Sigmoid colon (tissue), 4 donors: ENCODE measurements around the gene COLQ.

Experiments used
- CTCF ChIP-seq, 4 experiments: fragments of 450-650 bp in 3 of 4; fragments of 200-600 bp in 1 of 4; IDR thresholded peaks; one replicate each; pipeline ENCODE4 v1.5.1; 2016 to 2019; ENCODE audit warnings: antibody characterized with exemption in 4 of 4, mild to moderate bottlenecking in 3 of 4, moderate library complexity in 2 of 4
- POLR2AphosphoS5 ChIP-seq, 4 donors: sonication (generic); formaldehyde crosslinking; IDR thresholded peaks; one replicate each; pipeline ENCODE4 v1.6.1; 2017; ENCODE audit warnings: antibody characterized with exemption in 4 of 4

GRCh38 chr3:15514663-15515340 is 6.7 kb downstream of the COLQ start:
- TF ChIP-seq CTCF (IDR thresholded peaks at IDR 0.05) (no peak), POLR2AphosphoS5 (IDR thresholded peaks at IDR 0.05) (no peak)
